ENCODE data around the gene IFT81.

- TF ChIP-seq CTCF (tag by site-specific recombination; IDR thresholded peaks at IDR 0.05), result no peak
- TF ChIP-seq, protein P1, sequence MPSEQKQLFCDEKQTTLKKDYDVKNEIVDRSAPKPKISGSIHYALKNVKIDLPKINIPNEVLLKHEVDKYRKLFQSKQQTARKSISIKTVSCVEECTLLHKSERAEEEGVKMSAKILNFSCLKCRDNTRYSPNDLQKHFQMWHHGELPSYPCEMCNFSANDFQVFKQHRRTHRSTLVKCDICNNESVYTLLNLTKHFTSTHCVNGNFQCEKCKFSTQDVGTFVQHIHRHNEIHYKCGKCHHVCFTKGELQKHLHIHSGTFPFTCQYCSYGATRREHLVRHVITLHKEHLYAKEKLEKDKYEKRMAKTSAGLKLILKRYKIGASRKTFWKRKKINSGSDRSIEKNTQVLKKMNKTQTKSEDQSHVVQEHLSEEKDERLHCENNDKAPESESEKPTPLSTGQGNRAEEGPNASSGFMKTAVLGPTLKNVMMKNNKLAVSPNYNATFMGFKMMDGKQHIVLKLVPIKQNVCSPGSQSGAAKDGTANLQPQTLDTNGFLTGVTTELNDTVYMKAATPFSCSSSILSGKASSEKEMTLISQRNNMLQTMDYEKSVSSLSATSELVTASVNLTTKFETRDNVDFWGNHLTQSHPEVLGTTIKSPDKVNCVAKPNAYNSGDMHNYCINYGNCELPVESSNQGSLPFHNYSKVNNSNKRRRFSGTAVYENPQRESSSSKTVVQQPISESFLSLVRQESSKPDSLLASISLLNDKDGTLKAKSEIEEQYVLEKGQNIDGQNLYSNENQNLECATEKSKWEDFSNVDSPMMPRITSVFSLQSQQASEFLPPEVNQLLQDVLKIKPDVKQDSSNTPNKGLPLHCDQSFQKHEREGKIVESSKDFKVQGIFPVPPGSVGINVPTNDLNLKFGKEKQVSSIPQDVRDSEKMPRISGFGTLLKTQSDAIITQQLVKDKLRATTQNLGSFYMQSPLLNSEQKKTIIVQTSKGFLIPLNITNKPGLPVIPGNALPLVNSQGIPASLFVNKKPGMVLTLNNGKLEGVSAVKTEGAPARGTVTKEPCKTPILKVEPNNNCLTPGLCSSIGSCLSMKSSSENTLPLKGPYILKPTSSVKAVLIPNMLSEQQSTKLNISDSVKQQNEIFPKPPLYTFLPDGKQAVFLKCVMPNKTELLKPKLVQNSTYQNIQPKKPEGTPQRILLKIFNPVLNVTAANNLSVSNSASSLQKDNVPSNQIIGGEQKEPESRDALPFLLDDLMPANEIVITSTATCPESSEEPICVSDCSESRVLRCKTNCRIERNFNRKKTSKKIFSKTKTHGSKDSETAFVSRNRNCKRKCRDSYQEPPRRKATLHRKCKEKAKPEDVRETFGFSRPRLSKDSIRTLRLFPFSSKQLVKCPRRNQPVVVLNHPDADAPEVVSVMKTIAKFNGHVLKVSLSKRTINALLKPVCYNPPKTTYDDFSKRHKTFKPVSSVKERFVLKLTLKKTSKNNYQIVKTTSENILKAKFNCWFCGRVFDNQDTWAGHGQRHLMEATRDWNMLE (tag by site-specific recombination; conservative IDR thresholded peaks at IDR 0.05; ENCODE audit: low read depth), result no peak
- TF ChIP-seq, protein P2, sequence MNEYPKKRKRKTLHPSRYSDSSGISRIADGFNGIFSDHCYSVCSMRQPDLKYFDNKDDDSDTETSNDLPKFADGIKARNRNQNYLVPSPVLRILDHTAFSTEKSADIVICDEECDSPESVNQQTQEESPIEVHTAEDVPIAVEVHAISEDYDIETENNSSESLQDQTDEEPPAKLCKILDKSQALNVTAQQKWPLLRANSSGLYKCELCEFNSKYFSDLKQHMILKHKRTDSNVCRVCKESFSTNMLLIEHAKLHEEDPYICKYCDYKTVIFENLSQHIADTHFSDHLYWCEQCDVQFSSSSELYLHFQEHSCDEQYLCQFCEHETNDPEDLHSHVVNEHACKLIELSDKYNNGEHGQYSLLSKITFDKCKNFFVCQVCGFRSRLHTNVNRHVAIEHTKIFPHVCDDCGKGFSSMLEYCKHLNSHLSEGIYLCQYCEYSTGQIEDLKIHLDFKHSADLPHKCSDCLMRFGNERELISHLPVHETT (tag by site-specific recombination; IDR thresholded peaks at IDR 0.05), result no peak
- no peak for TF ChIP-seq YY1 (tag by site-specific recombination; IDR thresholded peaks at IDR 0.05)
- no peak for TF ChIP-seq ZNF596 (tag by site-specific recombination; IDR thresholded peaks at IDR 0.05)
- no peak for TF ChIP-seq ZNF157 (tag by site-specific recombination; IDR thresholded peaks at IDR 0.05)
- no peak for TF ChIP-seq SP7 (tag by site-specific recombination; IDR thresholded peaks at IDR 0.05)
- no peak for TF ChIP-seq ZNF707 (tag by site-specific recombination; IDR thresholded peaks at IDR 0.05)
- no peak for TF ChIP-seq ZSCAN18 (tag by site-specific recombination; IDR thresholded peaks at IDR 0.05)
- no peak for TF ChIP-seq ZNF302 (tag by site-specific recombination; IDR thresholded peaks at IDR 0.05; ENCODE audit: low read depth)
Measured at GRCh38 chr12:110093631-110094311, 30.4 kb upstream of the IFT81 start.
